Smooth muscle cell (in vitro differentiated cells): ENCODE data around the gene UNC13A. TPM values are rescaled to one million over a fixed set of nuclear protein-coding genes. Genes with fewer than 3 reads are reported as not detected.

Experiments used
- DNase-seq: peaks from one replicate; lab custom pipeline; 2025; ENCODE audit not compliant: unreplicated experiment; lab: John Stamatoyannopoulos, UW
- H2AFZ ChIP-seq: fragments of 200-600 bp; sonication (generic); 2 replicates; pipeline ENCODE4 v1.6.0; 2016; ENCODE audit warnings: antibody characterized with exemption, low read depth, mild to moderate bottlenecking
- H3F3A ChIP-seq: fragments of 200-600 bp; sonication (generic); 2 replicates; pipeline ENCODE4 v1.6.0; 2017; ENCODE audit warnings: antibody characterized with exemption, low read depth
- H3K27ac ChIP-seq: fragments of 200-600 bp; sonication (generic); 2 replicates; pipeline ENCODE4 v1.5.1; 2016; ENCODE audit warnings: low read depth, mild to moderate bottlenecking
- H3K27me3 ChIP-seq: fragments of 200-600 bp; sonication (generic); 2 replicates; pipeline ENCODE4 v1.6.1; 2016; ENCODE audit warnings: low read depth, mild to moderate bottlenecking
- H3K36me3 ChIP-seq: fragments of 200-600 bp; sonication (generic); 2 replicates; pipeline ENCODE4 v1.5.1; 2016; ENCODE audit warnings: low read depth
- H3K4me1 ChIP-seq: fragments of 200-600 bp; sonication (generic); 2 replicates; pipeline ENCODE4 v1.5.1; 2016; ENCODE audit warnings: low read depth
- H3K4me2 ChIP-seq: fragments of 200-600 bp; sonication (generic); 2 replicates; pipeline ENCODE4 v1.6.0; 2016; ENCODE audit warnings: mild to moderate bottlenecking
- H3K4me3 ChIP-seq: fragments of 200-600 bp; sonication (generic); 2 replicates; pipeline ENCODE4 v1.5.1; 2016; ENCODE audit warnings: mild to moderate bottlenecking
- H3K79me2 ChIP-seq: fragments of 200-600 bp; sonication (generic); 2 replicates; pipeline ENCODE4 v1.6.0; 2016; ENCODE audit warnings: low read depth, mild to moderate bottlenecking
- H3K9ac ChIP-seq: fragments of 200-600 bp; sonication (generic); 2 replicates; pipeline ENCODE4 v1.6.0; 2016; ENCODE audit warnings: low read depth
- H3K9me3 ChIP-seq: fragments of 200-600 bp; sonication (generic); replicated peaks from 2 replicates; pipeline ENCODE4 v1.5.1; 2016; ENCODE audit warnings: low read depth
- H4K20me1 ChIP-seq: fragments of 200-600 bp; sonication (generic); 2 replicates; pipeline ENCODE4 v1.6.0; 2016; ENCODE audit warnings: low read depth
- WGBS: methylation state at CpG from one replicate; pipeline ENCODE4 v1.1.7; 2016; ENCODE audit warnings: low lambda C conversion rate; 5-methylcytosine and 5-hydroxymethylcytosine counted together
- polyA plus RNA-seq: library from polyadenylated mRNA; unstranded; fragments of >200 nt; fragmentation: Nextera tagmentation; extraction: Ambion mirVana; gene quantifications from 2 replicates; pipeline ENCODE4 v1.2.1, GENCODE V29; 2016
- total RNA-seq: library from RNA; depleted of rRNA; stranded (reverse); fragments of >200 nt; gene quantifications from 2 replicates; pipeline ENCODE4 v1.2.3, GENCODE V29; 2014
- TF ChIP-seq, protein P1 (sequence below): fragments of 200-600 bp; sonication (generic); IDR thresholded peaks from 2 replicates; pipeline ENCODE4 v1.5.1; 2017; ENCODE audit warnings: borderline replicate concordance, mild to moderate bottlenecking, antibody characterized with exemption; ENCODE audit not compliant: insufficient read depth, poor library complexity, severe bottlenecking

UNC13A gene
- total and polyA plus RNA-seq, 2 experiments from 2014 or later, result 0.21 to 2.1 TPM

DNA sequence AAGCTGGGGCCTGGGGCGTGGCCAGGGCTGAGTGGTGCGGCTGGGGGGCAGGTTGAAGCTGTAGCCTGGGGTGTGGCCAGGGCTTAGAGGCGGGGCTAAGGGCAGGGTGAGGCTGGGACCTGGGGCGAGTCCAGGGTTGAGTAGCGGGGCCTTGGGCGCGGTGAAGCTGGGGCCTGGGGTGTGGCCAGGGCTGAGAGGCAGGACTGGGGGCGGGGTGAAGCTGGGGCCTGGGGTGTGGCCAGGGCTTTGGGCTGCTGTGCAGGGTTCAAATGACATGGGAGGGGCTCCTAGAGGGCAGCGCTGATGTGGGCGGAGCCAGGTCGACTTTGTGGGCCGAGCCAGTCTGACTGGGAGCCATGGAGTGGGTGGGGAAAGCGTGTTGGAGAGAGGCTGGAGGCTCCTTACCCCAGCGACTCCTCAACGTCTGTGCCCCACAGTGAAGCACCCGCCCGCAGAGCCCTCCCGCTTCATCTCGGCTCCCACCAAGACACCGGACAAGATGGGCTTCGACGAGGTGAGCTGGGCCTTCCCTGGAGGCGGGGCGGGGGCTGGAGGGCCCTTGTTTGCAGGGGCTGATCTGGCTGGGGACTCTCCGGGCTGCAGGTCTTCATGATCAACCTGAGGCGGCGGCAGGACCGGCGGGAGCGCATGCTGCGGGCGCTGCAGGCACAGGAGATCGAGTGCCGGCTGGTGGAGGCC is 111.2 kb downstream of the UNC13A start:
- TF ChIP-seq, protein P1, sequence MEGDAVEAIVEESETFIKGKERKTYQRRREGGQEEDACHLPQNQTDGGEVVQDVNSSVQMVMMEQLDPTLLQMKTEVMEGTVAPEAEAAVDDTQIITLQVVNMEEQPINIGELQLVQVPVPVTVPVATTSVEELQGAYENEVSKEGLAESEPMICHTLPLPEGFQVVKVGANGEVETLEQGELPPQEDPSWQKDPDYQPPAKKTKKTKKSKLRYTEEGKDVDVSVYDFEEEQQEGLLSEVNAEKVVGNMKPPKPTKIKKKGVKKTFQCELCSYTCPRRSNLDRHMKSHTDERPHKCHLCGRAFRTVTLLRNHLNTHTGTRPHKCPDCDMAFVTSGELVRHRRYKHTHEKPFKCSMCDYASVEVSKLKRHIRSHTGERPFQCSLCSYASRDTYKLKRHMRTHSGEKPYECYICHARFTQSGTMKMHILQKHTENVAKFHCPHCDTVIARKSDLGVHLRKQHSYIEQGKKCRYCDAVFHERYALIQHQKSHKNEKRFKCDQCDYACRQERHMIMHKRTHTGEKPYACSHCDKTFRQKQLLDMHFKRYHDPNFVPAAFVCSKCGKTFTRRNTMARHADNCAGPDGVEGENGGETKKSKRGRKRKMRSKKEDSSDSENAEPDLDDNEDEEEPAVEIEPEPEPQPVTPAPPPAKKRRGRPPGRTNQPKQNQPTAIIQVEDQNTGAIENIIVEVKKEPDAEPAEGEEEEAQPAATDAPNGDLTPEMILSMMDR, result no peak
- WGBS, result 64% methylated on average over 20 of the region's 34 CpGs

DNA sequence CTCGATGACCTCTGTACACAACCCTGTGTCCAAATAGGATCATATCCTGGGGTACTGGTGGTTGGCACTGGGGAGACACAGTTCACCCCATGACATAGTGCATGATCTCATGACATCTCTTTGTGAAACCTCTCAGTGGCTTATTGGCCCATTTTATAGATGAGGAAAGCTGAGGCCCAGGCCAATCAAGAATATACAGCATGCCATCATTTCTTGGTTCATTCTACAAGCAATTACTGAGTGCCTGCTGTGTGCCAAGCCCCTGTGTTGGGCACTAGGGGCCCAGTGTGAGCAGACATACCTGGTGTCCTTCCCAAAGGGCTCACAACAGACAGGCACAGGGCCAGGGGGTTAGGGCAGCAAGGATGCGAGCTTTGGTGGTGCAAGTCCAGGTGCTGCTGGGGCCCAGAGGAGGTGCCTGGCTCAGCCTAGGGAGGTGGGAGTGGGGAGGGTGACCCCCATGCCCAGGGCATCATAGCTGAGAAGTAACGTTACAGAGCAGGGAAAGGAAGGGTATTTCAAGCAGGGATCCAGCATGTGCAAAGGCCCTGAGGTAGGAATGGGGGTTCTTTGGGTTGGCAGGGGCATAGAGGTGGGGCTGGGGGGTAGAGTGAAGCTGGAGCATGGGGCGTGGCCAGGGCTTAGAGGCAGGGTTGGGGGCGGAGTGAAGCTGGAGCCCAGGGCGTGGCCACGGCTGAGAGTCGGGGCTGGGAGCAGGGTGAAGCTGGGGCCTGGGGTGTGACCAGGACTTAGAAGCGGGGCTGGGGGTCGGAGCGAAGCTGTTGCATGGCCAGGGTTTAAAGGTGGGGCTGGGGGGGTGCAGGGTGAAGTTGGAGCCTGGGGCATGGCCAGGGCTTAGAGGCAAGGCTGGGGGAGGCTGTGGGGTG is 112.0 kb downstream of the UNC13A start:
- Histone ChIP-seq H3K36me3 (peaks cover 6% of the 10 kb centered on the region), H3K27ac (no peak overlapping the region), H3K9ac (no peak overlapping the region), H3K4me1 (no peaks in the 10 kb centered on the region), H3K27me3 (no peaks in the 10 kb centered on the region), H2AFZ (no peak overlapping the region), H3F3A (no peaks in the 10 kb centered on the region), H3K4me3 (no peak overlapping the region), H3K79me2 (no peaks in the 10 kb centered on the region), H3K4me2 (no peak overlapping the region), H3K9me3 (no peaks in the 10 kb centered on the region), H4K20me1 (peaks cover 36% of the 10 kb centered on the region)
- TF ChIP-seq, protein P1, result no peak
- DNase-seq, result no peak
- WGBS, result 97% methylated on average over 11 of the region's 11 CpGs

More for the DNA sequence above, 111.2 kb downstream of the UNC13A start:
- Histone ChIP-seq H3K4me3 (no peak overlapping the region), H3K79me2 (no peaks in the 10 kb centered on the region), H3F3A (no peaks in the 10 kb centered on the region), H3K4me2 (no peak overlapping the region), H4K20me1 (peaks cover 36% of the 10 kb centered on the region), H3K9me3 (no peaks in the 10 kb centered on the region), H3K27ac (no peak overlapping the region), H3K4me1 (no peaks in the 10 kb centered on the region), H3K9ac (no peak overlapping the region), H3K27me3 (no peaks in the 10 kb centered on the region), H2AFZ (no peak overlapping the region), H3K36me3 (no peaks in the 10 kb centered on the region)
- peak; percentile 4 for DNase-seq

- H3K4me3 ChIP-seq, result no peak overlapping the region
- WGBS, result 98% methylated on average over 7 of the region's 7 CpGs
- no peaks in the 10 kb centered on the region for H3F3A ChIP-seq
- H3K27ac ChIP-seq, result no peak overlapping the region
- H4K20me1 ChIP-seq, result peaks cover 15% of the 10 kb centered on the region
- no peak overlapping the region for H2AFZ ChIP-seq
- no peak overlapping the region for H3K9ac ChIP-seq
- H3K27me3 ChIP-seq, result no peaks in the 10 kb centered on the region
- H3K36me3 ChIP-seq, result peaks cover 10% of the 10 kb centered on the region
- TF ChIP-seq, protein P1, result no peak
- no peaks in the 10 kb centered on the region for H3K79me2 ChIP-seq
- no peaks in the 10 kb centered on the region for H3K9me3 ChIP-seq
- H3K4me2 ChIP-seq, result no peak overlapping the region
- H3K4me1 ChIP-seq, result no peaks in the 10 kb centered on the region
- no peak for DNase-seq
These were observed 115.5 kb downstream of the UNC13A start for GRCh38 chr19:17572638-17573037.
